Loucy (cell line): ENCODE data around the gene KLK10.

Source experiments
- H2AFZ ChIP-seq: fragments of 200-600 bp; sonication (generic); 2 replicates; pipeline ENCODE4 v1.6.0; 2016; ENCODE audit warnings: antibody characterized with exemption, mild to moderate bottlenecking, low read length, moderate library complexity
- H3F3A ChIP-seq: fragments of 200-600 bp; 2 replicates; pipeline ENCODE4 v1.6.0; 2016; ENCODE audit warnings: antibody characterized with exemption, low read depth, mild to moderate bottlenecking
- H3K27me3 ChIP-seq: fragments of 200-600 bp; sonication (generic); 2 replicates; pipeline ENCODE4 v1.6.1; 2014; ENCODE audit warnings: low read length, mild to moderate bottlenecking; ENCODE audit not compliant: insufficient read depth, poor library complexity, severe bottlenecking
- H3K36me3 ChIP-seq: fragments of 200-600 bp; sonication (generic); 2 replicates; pipeline ENCODE4 v1.6.1; 2016; ENCODE audit warnings: low read length; ENCODE audit not compliant: insufficient read depth
- H3K4me1 ChIP-seq: fragments of 200-600 bp; sonication (generic); 2 replicates; pipeline ENCODE4 v1.5.1; 2014; ENCODE audit warnings: low read length, mild to moderate bottlenecking; ENCODE audit not compliant: insufficient read depth, poor library complexity, severe bottlenecking
- H3K4me2 ChIP-seq: fragments of 200-600 bp; sonication (generic); 2 replicates; pipeline ENCODE4 v1.6.0; 2014; ENCODE audit warnings: antibody characterized with exemption, low read length, low read depth, mild to moderate bottlenecking; ENCODE audit not compliant: poor library complexity, severe bottlenecking
- H3K4me3 ChIP-seq: fragments of 200-600 bp; sonication (generic); 2 replicates; pipeline ENCODE4 v1.5.1; 2014; ENCODE audit warnings: low read length, mild to moderate bottlenecking, mixed read lengths; ENCODE audit not compliant: poor library complexity, severe bottlenecking
- H3K79me2 ChIP-seq: fragments of 200-600 bp; sonication (generic); 2 replicates; pipeline ENCODE4 v1.6.1; 2014; ENCODE audit warnings: low read length; ENCODE audit not compliant: insufficient read depth
- H3K9ac ChIP-seq: fragments of 200-600 bp; sonication (generic); 2 replicates; pipeline ENCODE4 v1.6.0; 2014; ENCODE audit warnings: mild to moderate bottlenecking, low read depth, low read length, moderate library complexity; ENCODE audit not compliant: poor library complexity, severe bottlenecking
- H3K9me2 ChIP-seq: fragments of 200-600 bp; sonication (generic); replicated peaks from 2 replicates; pipeline ENCODE4 v1.6.1; 2016; ENCODE audit warnings: low read depth, low read length, mixed read lengths
- H3K9me3 ChIP-seq: fragments of 200-600 bp; sonication (generic); 2 replicates; pipeline ENCODE4 v1.6.1; 2014; ENCODE audit warnings: mild to moderate bottlenecking, antibody characterized with exemption, low read length, low read depth; ENCODE audit not compliant: insufficient read depth
- H4K20me1 ChIP-seq: fragments of 200-600 bp; sonication (generic); 2 replicates; pipeline ENCODE4 v1.6.0; 2014; ENCODE audit warnings: antibody characterized with exemption, low read length, mild to moderate bottlenecking; ENCODE audit not compliant: insufficient read depth, poor library complexity, severe bottlenecking
- EZH2phosphoT487 ChIP-seq: fragments of 200-600 bp; IDR thresholded peaks from 2 replicates; pipeline ENCODE4 v1.6.1; 2018; ENCODE audit warnings: antibody characterized with exemption, mild to moderate bottlenecking, moderate library complexity, borderline replicate concordance
- TF ChIP-seq, protein P1 (sequence below): fragments of 200-600 bp; sonication (generic); conservative IDR thresholded peaks from 2 replicates; pipeline ENCODE4 v1.5.1; 2014; ENCODE audit warnings: mild to moderate bottlenecking, antibody characterized with exemption, low read length

The KLK10 gene

DNA sequence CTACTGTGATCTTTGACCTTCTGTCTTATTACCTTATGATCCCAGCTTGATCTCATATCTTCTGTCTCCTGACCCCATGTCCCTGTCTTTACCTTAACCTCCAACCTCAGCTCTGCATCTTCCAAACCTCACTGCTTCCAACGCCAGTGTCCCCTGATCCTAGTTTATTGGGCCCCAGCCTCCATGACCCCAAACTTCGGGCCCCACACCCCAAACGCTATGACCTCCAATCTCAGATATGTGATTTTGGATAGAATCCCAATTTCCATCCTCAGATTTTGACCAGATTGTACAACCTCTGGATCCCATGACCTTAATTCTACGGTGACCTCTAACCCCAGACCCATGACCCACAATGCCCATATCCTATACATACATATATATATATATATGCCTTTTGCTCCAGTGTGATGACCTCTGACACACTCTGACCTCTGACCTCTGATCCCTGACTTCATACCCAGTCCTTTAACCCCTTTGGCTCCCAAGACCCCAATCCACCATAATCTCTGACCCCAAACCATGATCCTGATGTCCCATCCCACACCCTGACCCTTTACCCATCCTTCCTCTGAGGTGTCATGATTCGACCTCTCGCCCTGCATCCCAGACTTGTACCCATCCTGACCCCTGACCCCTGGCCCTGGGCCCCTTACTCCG, 11.8 kb upstream of the KLK10 start:
- H4K20me1 ChIP-seq, result no peaks in the 10 kb centered on the region
- no peak overlapping the region for H3K4me2 ChIP-seq
- TF ChIP-seq EZH2phosphoT487, result no peak
- TF ChIP-seq, protein P1, sequence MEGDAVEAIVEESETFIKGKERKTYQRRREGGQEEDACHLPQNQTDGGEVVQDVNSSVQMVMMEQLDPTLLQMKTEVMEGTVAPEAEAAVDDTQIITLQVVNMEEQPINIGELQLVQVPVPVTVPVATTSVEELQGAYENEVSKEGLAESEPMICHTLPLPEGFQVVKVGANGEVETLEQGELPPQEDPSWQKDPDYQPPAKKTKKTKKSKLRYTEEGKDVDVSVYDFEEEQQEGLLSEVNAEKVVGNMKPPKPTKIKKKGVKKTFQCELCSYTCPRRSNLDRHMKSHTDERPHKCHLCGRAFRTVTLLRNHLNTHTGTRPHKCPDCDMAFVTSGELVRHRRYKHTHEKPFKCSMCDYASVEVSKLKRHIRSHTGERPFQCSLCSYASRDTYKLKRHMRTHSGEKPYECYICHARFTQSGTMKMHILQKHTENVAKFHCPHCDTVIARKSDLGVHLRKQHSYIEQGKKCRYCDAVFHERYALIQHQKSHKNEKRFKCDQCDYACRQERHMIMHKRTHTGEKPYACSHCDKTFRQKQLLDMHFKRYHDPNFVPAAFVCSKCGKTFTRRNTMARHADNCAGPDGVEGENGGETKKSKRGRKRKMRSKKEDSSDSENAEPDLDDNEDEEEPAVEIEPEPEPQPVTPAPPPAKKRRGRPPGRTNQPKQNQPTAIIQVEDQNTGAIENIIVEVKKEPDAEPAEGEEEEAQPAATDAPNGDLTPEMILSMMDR, result no peak
- no peak overlapping the region for H3K4me3 ChIP-seq
- H3K9ac ChIP-seq, result no peak overlapping the region
- no peaks in the 10 kb centered on the region for H3K4me1 ChIP-seq
- H3K79me2 ChIP-seq, result no peaks in the 10 kb centered on the region
- H3K9me2 ChIP-seq, result no peaks in the 10 kb centered on the region
- H3F3A ChIP-seq, result no peaks in the 10 kb centered on the region
- H2AFZ ChIP-seq, result no peak overlapping the region
- no peaks in the 10 kb centered on the region for H3K36me3 ChIP-seq
- no peaks in the 10 kb centered on the region for H3K27me3 ChIP-seq
- H3K9me3 ChIP-seq, result no peaks in the 10 kb centered on the region; the same call in 1 of the 2 replicates

DNA sequence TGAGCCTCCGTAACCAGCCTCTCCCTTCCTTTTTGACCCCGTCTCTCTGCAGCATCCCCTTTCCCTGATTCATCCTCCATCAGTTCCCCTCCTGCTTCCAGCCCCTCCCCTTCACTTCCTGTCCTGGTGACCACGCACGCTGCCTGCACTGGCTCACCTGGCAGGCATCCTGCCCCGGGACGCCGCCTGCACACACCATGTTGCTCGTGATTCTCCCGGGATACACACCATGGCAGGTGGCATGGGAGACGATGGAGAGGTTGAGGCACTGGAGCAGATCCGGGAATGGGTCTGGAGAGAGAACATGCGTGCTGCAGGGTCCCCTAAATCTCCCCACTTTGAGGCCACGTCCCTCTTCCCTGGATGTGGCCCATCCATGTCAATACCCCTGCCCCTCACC, 11.1 kb upstream of the KLK10 start:
- no peaks in the 10 kb centered on the region for H3K4me1 ChIP-seq
- H3K4me2 ChIP-seq, result no peak overlapping the region
- H3K9me3 ChIP-seq, result no peaks in the 10 kb centered on the region; the same call in 1 of the 2 replicates
- no peaks in the 10 kb centered on the region for H3K9me2 ChIP-seq
- no peak overlapping the region for H3K9ac ChIP-seq
- TF ChIP-seq, protein P1, result no peak
- TF ChIP-seq EZH2phosphoT487, result no peak
- H2AFZ ChIP-seq, result no peak overlapping the region
- no peaks in the 10 kb centered on the region for H4K20me1 ChIP-seq
- no peaks in the 10 kb centered on the region for H3K36me3 ChIP-seq
- no peaks in the 10 kb centered on the region for H3K27me3 ChIP-seq
- H3F3A ChIP-seq, result no peaks in the 10 kb centered on the region
- no peaks in the 10 kb centered on the region for H3K79me2 ChIP-seq
- no peak overlapping the region for H3K4me3 ChIP-seq

DNA sequence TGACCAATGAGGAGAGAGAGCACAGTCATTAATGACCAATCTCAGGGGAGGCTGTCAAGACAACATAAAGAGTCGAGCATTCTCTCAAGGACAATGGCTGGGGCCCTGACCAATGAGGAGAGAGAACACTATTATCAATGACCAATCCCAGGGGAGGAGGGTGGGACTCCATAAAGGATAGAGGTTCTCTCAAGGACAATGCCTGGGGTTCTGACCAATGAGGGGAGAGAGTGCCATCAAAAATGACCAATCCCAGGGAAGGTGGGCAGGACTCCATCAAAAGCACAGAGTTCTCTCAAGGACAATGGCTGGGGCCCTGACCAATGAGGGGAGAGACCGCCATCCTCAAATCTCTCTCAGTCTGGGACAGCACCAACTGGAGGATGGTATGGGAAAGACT, 10.2 kb upstream of the KLK10 start:
- H3K36me3 ChIP-seq, result no peaks in the 10 kb centered on the region
- no peak overlapping the region for H3K4me3 ChIP-seq
- H3K4me1 ChIP-seq, result no peaks in the 10 kb centered on the region
- no peaks in the 10 kb centered on the region for H3F3A ChIP-seq
- H3K27me3 ChIP-seq, result no peaks in the 10 kb centered on the region
- H3K79me2 ChIP-seq, result no peaks in the 10 kb centered on the region
- TF ChIP-seq, protein P1, result no peak
- no peak for TF ChIP-seq EZH2phosphoT487
- H3K9me3 ChIP-seq, result no peaks in the 10 kb centered on the region; the same call in 1 of the 2 replicates
- no peak overlapping the region for H2AFZ ChIP-seq
- H3K9me2 ChIP-seq, result no peaks in the 10 kb centered on the region
- no peak overlapping the region for H3K9ac ChIP-seq
- no peaks in the 10 kb centered on the region for H4K20me1 ChIP-seq
- H3K4me2 ChIP-seq, result no peak overlapping the region
